ENCODE data around the gene PPP2CA.

The PPP2CA gene

DNA sequence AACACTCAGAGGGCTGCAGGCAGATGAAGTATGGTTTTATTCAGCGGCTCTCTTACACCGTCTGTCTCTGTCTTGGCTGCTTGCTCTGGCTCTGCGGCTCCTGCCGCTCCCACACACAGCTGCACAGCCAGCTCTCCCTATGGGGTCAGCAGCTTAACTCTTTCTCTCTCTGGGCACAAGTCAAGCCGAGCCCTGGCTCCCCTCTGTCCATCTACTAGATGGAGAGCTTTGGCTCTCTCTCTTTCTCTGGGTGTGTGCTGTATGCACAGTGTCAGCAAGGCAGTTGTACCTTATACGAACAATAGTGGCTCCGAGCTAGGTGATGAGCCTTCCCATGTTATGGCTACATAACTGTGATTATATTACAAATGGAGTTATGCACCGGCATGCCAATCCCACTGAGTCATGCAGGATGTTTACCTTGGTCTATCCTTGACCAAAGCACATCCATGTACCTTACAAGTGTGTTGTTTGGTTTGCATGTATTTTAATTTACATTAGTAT is 19.3 kb upstream of the PPP2CA start:
- no peak overlapping the region for H3K27ac ChIP-seq (ENCODE audit: insufficient read depth in 1 of 2, low read depth in 1 of 2, low read length in 2 of 2, poor library complexity in 1 of 2, severe bottlenecking in 2 of 2)
- POLR2A ChIA-PET = interaction anchor here (0.6 kb wide), 1 partner anchor 44 kb away, joined by 3 read pairs; no protein-coding TSS in a partner anchor
- H3K27me3 ChIP-seq (replicated peaks in 2 of 5; ENCODE audit: control insufficient read depth in 4 of 5, insufficient read depth in 5 of 5, low read length in 4 of 5) = peaks cover 0 to 3% (median 0%) of the 10 kb centered on the region in 5 experiments
- H3K4me1 ChIP-seq (ENCODE audit: control extremely low read depth in 1 of 4, control insufficient read depth in 4 of 4, insufficient read depth in 4 of 4, low read length in 3 of 4) = peaks cover 0 to 8% (median 3%) of the 10 kb centered on the region in 4 experiments
- no peaks in the 10 kb centered on the region for H3K36me3 ChIP-seq (ENCODE audit: control insufficient read depth in 4 of 4, insufficient read depth in 4 of 4, low read length in 3 of 4)
- H3K9me3 ChIP-seq (ENCODE audit: control extremely low read depth in 1 of 5, control insufficient read depth in 4 of 5, insufficient read depth in 2 of 5, low read depth in 1 of 5, low read length in 4 of 5) = no peaks in the 10 kb centered on the region
- CTCF ChIA-PET = interaction anchor here (0.7 to 2.5 kb wide), 5 partner anchors 10 to 54 kb away, joined by 3 to 7 read pairs (median 3); partner anchors contain the start of gene PPP2CA
- DNase-seq = no peak
- no peak overlapping the region for H3K4me3 ChIP-seq (ENCODE audit: control insufficient read depth in 1 of 7, extremely low read depth in 1 of 7, insufficient read depth in 4 of 7, low read depth in 2 of 7, low read length in 6 of 7)
- 100% methylated on average over 5 of the region's 8 CpGs for WGBS (ENCODE audit: insufficient coverage)

DNA sequence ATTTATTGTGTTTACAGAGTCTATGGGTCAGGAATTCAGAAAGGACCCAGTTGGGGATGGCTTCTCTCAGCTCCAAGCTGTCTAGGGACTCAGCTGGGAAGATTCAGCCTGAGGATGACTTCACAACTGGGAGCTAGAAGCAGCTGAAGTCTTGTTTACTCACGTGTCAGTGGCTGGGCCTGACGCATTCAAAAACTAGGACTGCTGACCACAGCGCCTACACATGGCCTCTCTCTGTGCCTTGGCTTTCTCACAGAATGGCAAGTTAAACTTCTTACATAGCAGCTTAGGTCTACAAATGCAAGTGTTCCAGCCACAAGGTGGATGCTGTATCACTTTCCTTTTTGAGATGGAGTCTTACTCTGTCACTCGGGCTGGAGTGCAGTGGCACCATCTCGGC is 16.3 kb upstream of the PPP2CA start:
- DNase-seq = no peak
- Histone ChIP-seq H3K4me3 (ENCODE audit: control insufficient read depth in 1 of 7, extremely low read depth in 1 of 7, insufficient read depth in 4 of 7, low read depth in 2 of 7, low read length in 6 of 7) (no peak overlapping the region), H3K4me1 (ENCODE audit: control extremely low read depth in 1 of 4, control insufficient read depth in 4 of 4, insufficient read depth in 4 of 4, low read length in 3 of 4) (peaks cover 0 to 9% (median 0%) of the 10 kb centered on the region in 4 experiments), H3K27me3 (replicated peaks in 2 of 5; ENCODE audit: control insufficient read depth in 4 of 5, insufficient read depth in 5 of 5, low read length in 4 of 5) (no peaks in the 10 kb centered on the region), H3K9me3 (ENCODE audit: control extremely low read depth in 1 of 5, control insufficient read depth in 4 of 5, insufficient read depth in 2 of 5, low read depth in 1 of 5, low read length in 4 of 5) (no peaks in the 10 kb centered on the region), H3K27ac (ENCODE audit: insufficient read depth in 1 of 2, low read depth in 1 of 2, low read length in 2 of 2, poor library complexity in 1 of 2, severe bottlenecking in 2 of 2) (no peak overlapping the region), H3K36me3 (ENCODE audit: control insufficient read depth in 4 of 4, insufficient read depth in 4 of 4, low read length in 3 of 4) (no peaks in the 10 kb centered on the region)
- ChIA-PET POLR2A (interaction anchor here (0.7 kb wide), 1 partner anchor 13 kb away, joined by 3 read pairs; no protein-coding TSS in a partner anchor), CTCF (no interaction called here)
- 95% methylated on average over 4 of the region's 5 CpGs for WGBS (ENCODE audit: insufficient coverage)

DNA sequence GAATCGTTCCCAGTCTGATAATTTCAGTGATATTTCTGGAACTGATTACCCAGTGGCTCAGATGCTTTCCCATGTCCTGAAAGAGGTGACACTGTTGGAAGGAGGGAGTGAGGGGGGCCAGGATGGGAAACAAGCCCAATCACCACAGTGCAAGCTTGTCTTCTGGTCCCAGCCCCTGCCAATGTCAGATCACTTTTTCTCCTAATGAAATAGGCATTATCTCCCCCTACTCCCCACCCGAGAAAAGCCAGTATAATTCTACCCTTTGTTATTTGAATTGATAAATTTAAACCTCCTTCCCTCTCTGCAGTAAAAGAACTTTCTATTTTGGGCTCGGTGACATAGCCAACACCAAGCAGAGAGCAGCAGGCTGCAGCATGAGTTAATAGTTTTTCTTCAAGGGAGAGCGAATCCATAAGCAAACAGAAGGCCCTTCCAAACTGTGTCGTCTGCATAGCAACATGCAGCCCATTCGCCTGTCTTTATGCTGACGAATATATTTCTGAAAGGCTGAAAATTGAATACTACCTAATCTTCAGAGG is 14.6 kb upstream of the PPP2CA start:
- Histone ChIP-seq H3K27ac (ENCODE audit: insufficient read depth in 1 of 2, low read depth in 1 of 2, low read length in 2 of 2, poor library complexity in 1 of 2, severe bottlenecking in 2 of 2) (peak overlapping the region in 1 of 2 experiments; percentile 54), H3K4me3 (ENCODE audit: control insufficient read depth in 1 of 7, extremely low read depth in 1 of 7, insufficient read depth in 4 of 7, low read depth in 2 of 7, low read length in 6 of 7) (peak overlapping the region in 2 of 7 experiments; percentile 37 to 43), H3K27me3 (replicated peaks in 2 of 5; ENCODE audit: control insufficient read depth in 4 of 5, insufficient read depth in 5 of 5, low read length in 4 of 5) (no peaks in the 10 kb centered on the region), H3K9me3 (ENCODE audit: control extremely low read depth in 1 of 5, control insufficient read depth in 4 of 5, insufficient read depth in 2 of 5, low read depth in 1 of 5, low read length in 4 of 5) (no peaks in the 10 kb centered on the region), H3K4me1 (ENCODE audit: control extremely low read depth in 1 of 4, control insufficient read depth in 4 of 4, insufficient read depth in 4 of 4, low read length in 3 of 4) (peaks cover 0 to 9% (median 0%) of the 10 kb centered on the region in 4 experiments), H3K36me3 (ENCODE audit: control insufficient read depth in 4 of 4, insufficient read depth in 4 of 4, low read length in 3 of 4) (no peaks in the 10 kb centered on the region)
- peak; percentile 57 to 90 (median 83) for DNase-seq
- WGBS (ENCODE audit: insufficient coverage) = 2% methylated on average over 6 of the region's 7 CpGs
- CTCF ChIA-PET = no interaction called here
- POLR2A ChIA-PET = interaction anchor here (1.0 kb wide), 1 partner anchor 14 kb away, joined by 3 read pairs; the partner anchor contains the start of gene PPP2CA

- H3K4me1 ChIP-seq (ENCODE audit: control extremely low read depth in 1 of 4, control insufficient read depth in 4 of 4, insufficient read depth in 4 of 4, low read length in 3 of 4) = peaks cover 0 to 9% (median 0%) of the 10 kb centered on the region in 4 experiments
- CTCF ChIA-PET = interaction anchor here (0.5 to 3.1 kb wide), 11 partner anchors 10 to 112 kb away, joined by 3 to 10 read pairs (median 4); partner anchors contain the start of gene PPP2CA
- no peaks in the 10 kb centered on the region for H3K9me3 ChIP-seq (ENCODE audit: control extremely low read depth in 1 of 5, control insufficient read depth in 4 of 5, insufficient read depth in 2 of 5, low read depth in 1 of 5, low read length in 4 of 5)
- H3K4me3 ChIP-seq (ENCODE audit: control insufficient read depth in 1 of 7, extremely low read depth in 1 of 7, insufficient read depth in 4 of 7, low read depth in 2 of 7, low read length in 6 of 7) = no peak overlapping the region
- no peaks in the 10 kb centered on the region for H3K36me3 ChIP-seq (ENCODE audit: control insufficient read depth in 4 of 4, insufficient read depth in 4 of 4, low read length in 3 of 4)
- H3K27ac ChIP-seq (ENCODE audit: insufficient read depth in 1 of 2, low read depth in 1 of 2, low read length in 2 of 2, poor library complexity in 1 of 2, severe bottlenecking in 2 of 2) = no peak overlapping the region
- no peak for DNase-seq
- H3K27me3 ChIP-seq (replicated peaks in 2 of 5; ENCODE audit: control insufficient read depth in 4 of 5, insufficient read depth in 5 of 5, low read length in 4 of 5) = no peaks in the 10 kb centered on the region
- POLR2A ChIA-PET = interaction anchor here (0.6 kb wide), 1 partner anchor 405 kb away, joined by 3 read pairs; no protein-coding TSS in a partner anchor
- WGBS (ENCODE audit: insufficient coverage) = 99% methylated on average over 5 of the region's 6 CpGs
Measured at GRCh38 chr5:134236820-134237219, 10.9 kb upstream of the PPP2CA start.

GRCh38 chr5:134236318-134236717 is 10.4 kb upstream of the PPP2CA start:
- ChIA-PET POLR2A (interaction anchor here (0.6 kb wide), 1 partner anchor 406 kb away, joined by 3 read pairs; no protein-coding TSS in a partner anchor), CTCF (interaction anchor here (0.5 to 3.1 kb wide), 10 partner anchors 10 to 112 kb away, joined by 3 to 10 read pairs (median 4); partner anchors contain the start of gene PPP2CA)
- H3K4me3 ChIP-seq (ENCODE audit: control insufficient read depth in 1 of 7, extremely low read depth in 1 of 7, insufficient read depth in 4 of 7, low read depth in 2 of 7, low read length in 6 of 7) = no peak overlapping the region
- DNase-seq = no peak
- WGBS (ENCODE audit: insufficient coverage) = 100% methylated on average over 2 of the region's 2 CpGs
- H3K27me3 ChIP-seq (replicated peaks in 2 of 5; ENCODE audit: control insufficient read depth in 4 of 5, insufficient read depth in 5 of 5, low read length in 4 of 5) = no peaks in the 10 kb centered on the region
- H3K36me3 ChIP-seq (ENCODE audit: control insufficient read depth in 4 of 4, insufficient read depth in 4 of 4, low read length in 3 of 4) = no peaks in the 10 kb centered on the region
- H3K9me3 ChIP-seq (ENCODE audit: control extremely low read depth in 1 of 5, control insufficient read depth in 4 of 5, insufficient read depth in 2 of 5, low read depth in 1 of 5, low read length in 4 of 5) = no peaks in the 10 kb centered on the region
- H3K4me1 ChIP-seq (ENCODE audit: control extremely low read depth in 1 of 4, control insufficient read depth in 4 of 4, insufficient read depth in 4 of 4, low read length in 3 of 4) = peaks cover 0 to 9% (median 0%) of the 10 kb centered on the region in 4 experiments
- H3K27ac ChIP-seq (ENCODE audit: insufficient read depth in 1 of 2, low read depth in 1 of 2, low read length in 2 of 2, poor library complexity in 1 of 2, severe bottlenecking in 2 of 2) = no peak overlapping the region

GRCh38 chr5:134228624-134229023 is 2.8 kb upstream of the PPP2CA start:
- POLR2A ChIA-PET = no interaction called here
- no peaks in the 10 kb centered on the region for H3K27me3 ChIP-seq (replicated peaks in 2 of 5; ENCODE audit: control insufficient read depth in 4 of 5, insufficient read depth in 5 of 5, low read length in 4 of 5)
- no peak overlapping the region for H3K4me3 ChIP-seq (ENCODE audit: control insufficient read depth in 1 of 7, extremely low read depth in 1 of 7, insufficient read depth in 4 of 7, low read depth in 2 of 7, low read length in 6 of 7)
- CTCF ChIA-PET = interaction anchor here (0.7 to 1.8 kb wide), 3 partner anchors 20 to 63 kb away, joined by 3 to 4 read pairs (median 4); no protein-coding TSS in a partner anchor
- peaks cover 0 to 4% (median 0%) of the 10 kb centered on the region in 4 experiments for H3K36me3 ChIP-seq (ENCODE audit: control insufficient read depth in 4 of 4, insufficient read depth in 4 of 4, low read length in 3 of 4)
- peaks cover 14 to 26% (median 17%) of the 10 kb centered on the region in 4 experiments for H3K4me1 ChIP-seq (ENCODE audit: control extremely low read depth in 1 of 4, control insufficient read depth in 4 of 4, insufficient read depth in 4 of 4, low read length in 3 of 4)
- DNase-seq = no peak
- no peak overlapping the region for H3K27ac ChIP-seq (ENCODE audit: insufficient read depth in 1 of 2, low read depth in 1 of 2, low read length in 2 of 2, poor library complexity in 1 of 2, severe bottlenecking in 2 of 2)
- H3K9me3 ChIP-seq (ENCODE audit: control extremely low read depth in 1 of 5, control insufficient read depth in 4 of 5, insufficient read depth in 2 of 5, low read depth in 1 of 5, low read length in 4 of 5) = no peaks in the 10 kb centered on the region

- H3K9me3 ChIP-seq (ENCODE audit: control extremely low read depth in 1 of 5, control insufficient read depth in 4 of 5, insufficient read depth in 2 of 5, low read depth in 1 of 5, low read length in 4 of 5) = no peaks in the 10 kb centered on the region
- H3K36me3 ChIP-seq (ENCODE audit: control insufficient read depth in 4 of 4, insufficient read depth in 4 of 4, low read length in 3 of 4) = peaks cover 0 to 4% (median 0%) of the 10 kb centered on the region in 4 experiments
- DNase-seq = no peak
- H3K4me3 ChIP-seq (ENCODE audit: control insufficient read depth in 1 of 7, extremely low read depth in 1 of 7, insufficient read depth in 4 of 7, low read depth in 2 of 7, low read length in 6 of 7) = no peak overlapping the region
- POLR2A ChIA-PET = no interaction called here
- no peak overlapping the region for H3K27ac ChIP-seq (ENCODE audit: insufficient read depth in 1 of 2, low read depth in 1 of 2, low read length in 2 of 2, poor library complexity in 1 of 2, severe bottlenecking in 2 of 2)
- no peaks in the 10 kb centered on the region for H3K27me3 ChIP-seq (replicated peaks in 2 of 5; ENCODE audit: control insufficient read depth in 4 of 5, insufficient read depth in 5 of 5, low read length in 4 of 5)
- CTCF ChIA-PET = interaction anchor here (1.2 to 3.1 kb wide), 4 partner anchors 17 to 64 kb away, joined by 4 to 19 read pairs (median 6); no protein-coding TSS in a partner anchor
- peaks cover 18 to 35% (median 23%) of the 10 kb centered on the region in 4 experiments for H3K4me1 ChIP-seq (ENCODE audit: control extremely low read depth in 1 of 4, control insufficient read depth in 4 of 4, insufficient read depth in 4 of 4, low read length in 3 of 4)
- 100% methylated on average over 3 of the region's 3 CpGs for WGBS (ENCODE audit: insufficient coverage)
Measured at GRCh38 chr5:134227776-134228175, 1.9 kb upstream of the PPP2CA start.

Measured in common myeloid progenitor, CD34-positive (primary cell).